Thyroid gland (tissue), 4 donors: Measurements from ENCODE around the gene ZNF791.
A peak's percentile ranks its signal among the peaks of the same experiment; 100 is the strongest.

Experiments
- POLR2A ChIP-seq, 2 donors: fragments of 450-650 bp; IDR thresholded peaks; one replicate each; pipeline ENCODE4 v1.6.1; 2017; ENCODE audit warnings: antibody characterized with exemption in 2 of 2, mild to moderate bottlenecking in 2 of 2, moderate library complexity in 1 of 2
- TF ChIP-seq, protein P1 (sequence below), 6 experiments: fragments of 200-600 bp in 3 of 6; fragments of 450-650 bp in 3 of 6; sonication (generic) in 3 of 6; IDR thresholded peaks; one replicate each; pipeline ENCODE4 v1.5.1; 2016 to 2019; ENCODE audit warnings: antibody characterized with exemption in 6 of 6, mild to moderate bottlenecking in 2 of 6, inconsistent platforms in 1 of 6, moderate library complexity in 1 of 6

DNA sequence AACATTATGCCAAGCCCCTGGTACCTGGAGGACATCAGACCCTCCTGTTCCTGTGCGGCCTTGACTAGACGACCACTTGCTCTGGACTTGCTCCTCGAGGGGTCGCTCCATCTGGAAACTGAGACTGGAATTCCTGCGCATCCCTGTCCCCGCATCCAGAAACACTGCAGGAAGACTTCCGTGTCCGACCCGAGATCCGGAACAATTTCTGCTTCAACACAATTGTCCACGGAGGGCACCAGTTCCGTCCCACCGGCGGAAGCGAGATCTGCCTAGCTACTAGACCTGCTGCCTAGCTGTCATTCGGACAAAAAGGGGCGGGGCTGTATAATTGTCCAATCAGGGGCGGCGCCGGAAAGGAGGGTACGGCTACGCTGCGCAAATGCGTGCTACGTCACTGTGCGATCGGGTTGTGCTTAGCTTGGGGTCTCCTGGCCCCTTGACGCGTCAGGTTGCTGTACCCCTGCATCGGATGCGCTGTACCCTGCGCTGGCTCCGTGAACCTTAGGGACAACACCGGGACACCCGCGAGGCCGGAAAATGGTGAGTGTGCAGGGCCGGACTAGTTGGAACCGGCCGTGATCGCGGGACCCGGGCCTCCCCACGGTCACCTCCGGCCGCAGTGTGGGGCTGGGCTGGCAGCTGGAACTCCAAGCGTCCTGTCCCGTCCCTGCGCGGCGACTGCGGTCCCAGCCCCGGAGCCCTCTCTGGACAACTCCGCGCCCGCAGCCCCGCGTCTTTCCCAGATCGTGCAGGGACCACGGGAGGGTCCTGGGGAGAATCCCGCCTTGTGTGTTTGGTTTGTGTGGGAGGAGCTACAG, at the start of gene ZNF791, which contains the start of gene ZNF490:
- TF ChIP-seq, protein P1, sequence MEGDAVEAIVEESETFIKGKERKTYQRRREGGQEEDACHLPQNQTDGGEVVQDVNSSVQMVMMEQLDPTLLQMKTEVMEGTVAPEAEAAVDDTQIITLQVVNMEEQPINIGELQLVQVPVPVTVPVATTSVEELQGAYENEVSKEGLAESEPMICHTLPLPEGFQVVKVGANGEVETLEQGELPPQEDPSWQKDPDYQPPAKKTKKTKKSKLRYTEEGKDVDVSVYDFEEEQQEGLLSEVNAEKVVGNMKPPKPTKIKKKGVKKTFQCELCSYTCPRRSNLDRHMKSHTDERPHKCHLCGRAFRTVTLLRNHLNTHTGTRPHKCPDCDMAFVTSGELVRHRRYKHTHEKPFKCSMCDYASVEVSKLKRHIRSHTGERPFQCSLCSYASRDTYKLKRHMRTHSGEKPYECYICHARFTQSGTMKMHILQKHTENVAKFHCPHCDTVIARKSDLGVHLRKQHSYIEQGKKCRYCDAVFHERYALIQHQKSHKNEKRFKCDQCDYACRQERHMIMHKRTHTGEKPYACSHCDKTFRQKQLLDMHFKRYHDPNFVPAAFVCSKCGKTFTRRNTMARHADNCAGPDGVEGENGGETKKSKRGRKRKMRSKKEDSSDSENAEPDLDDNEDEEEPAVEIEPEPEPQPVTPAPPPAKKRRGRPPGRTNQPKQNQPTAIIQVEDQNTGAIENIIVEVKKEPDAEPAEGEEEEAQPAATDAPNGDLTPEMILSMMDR (IDR thresholded peaks at IDR 0.05): no peak
- TF ChIP-seq POLR2A (IDR thresholded peaks at IDR 0.05): peak; percentile 32 to 90
